Muscle of leg (tissue), 11 donors: ENCODE results near the gene SLC24A4. TPM values are rescaled to one million over a fixed set of nuclear protein-coding genes. Genes with fewer than 3 reads are reported as not detected.

ENCODE experiments used
- DNase-seq: peaks from one replicate; pipeline ENCODE4 v3.0.0; 2013
- H3K27ac ChIP-seq: one replicate; pipeline ENCODE4 v1.5.1; 2013; ENCODE audit warnings: mild to moderate bottlenecking, low read length, control low read depth
- H3K27me3 ChIP-seq: one replicate; pipeline ENCODE4 v1.6.1; 2013; ENCODE audit warnings: low read length; ENCODE audit not compliant: control insufficient read depth, insufficient read depth
- H3K36me3 ChIP-seq: one replicate; pipeline ENCODE4 v1.6.1; 2013; ENCODE audit warnings: low read length; ENCODE audit not compliant: control insufficient read depth, insufficient read depth
- H3K4me1 ChIP-seq: one replicate; pipeline ENCODE4 v1.6.1; 2013; ENCODE audit warnings: low read length; ENCODE audit not compliant: control insufficient read depth, insufficient read depth
- H3K4me3 ChIP-seq: one replicate; pipeline ENCODE4 v1.5.1; 2013; ENCODE audit warnings: low read length, control low read depth
- H3K9me3 ChIP-seq: replicated peaks from 2 replicates; pipeline ENCODE4 v1.6.1; 2013; ENCODE audit warnings: low read depth, low read length; ENCODE audit not compliant: control insufficient read depth
- WGBS: methylation state at CpG from one replicate; pipeline ENCODE4 v1.1.5; 2013; ENCODE audit warnings: missing lambda C conversion rate; ENCODE audit not compliant: insufficient coverage; 5-methylcytosine and 5-hydroxymethylcytosine counted together
- polyA plus RNA-seq, 8 donors: library from polyadenylated mRNA; unstranded; fragments of 120-200 nt; gene quantifications; one replicate each; pipeline versions ENCODE4 v1.2.1 to v1.2.3, GENCODE V29; 2013; ENCODE audit warnings: inconsistent platforms in 1 of 8, low replicate concordance in 1 of 8; ENCODE audit not compliant: insufficient read length in 8 of 8, insufficient read depth in 1 of 8
- total RNA-seq: library from RNA; stranded (reverse); fragments of 120-200 nt; gene quantifications from one replicate; pipeline ENCODE4 v1.2.4, GENCODE V29; 2013

SLC24A4 gene
- total and polyA plus RNA-seq, 9 donors, result 1.8 to 6.6 (median 2.9) TPM

DNA sequence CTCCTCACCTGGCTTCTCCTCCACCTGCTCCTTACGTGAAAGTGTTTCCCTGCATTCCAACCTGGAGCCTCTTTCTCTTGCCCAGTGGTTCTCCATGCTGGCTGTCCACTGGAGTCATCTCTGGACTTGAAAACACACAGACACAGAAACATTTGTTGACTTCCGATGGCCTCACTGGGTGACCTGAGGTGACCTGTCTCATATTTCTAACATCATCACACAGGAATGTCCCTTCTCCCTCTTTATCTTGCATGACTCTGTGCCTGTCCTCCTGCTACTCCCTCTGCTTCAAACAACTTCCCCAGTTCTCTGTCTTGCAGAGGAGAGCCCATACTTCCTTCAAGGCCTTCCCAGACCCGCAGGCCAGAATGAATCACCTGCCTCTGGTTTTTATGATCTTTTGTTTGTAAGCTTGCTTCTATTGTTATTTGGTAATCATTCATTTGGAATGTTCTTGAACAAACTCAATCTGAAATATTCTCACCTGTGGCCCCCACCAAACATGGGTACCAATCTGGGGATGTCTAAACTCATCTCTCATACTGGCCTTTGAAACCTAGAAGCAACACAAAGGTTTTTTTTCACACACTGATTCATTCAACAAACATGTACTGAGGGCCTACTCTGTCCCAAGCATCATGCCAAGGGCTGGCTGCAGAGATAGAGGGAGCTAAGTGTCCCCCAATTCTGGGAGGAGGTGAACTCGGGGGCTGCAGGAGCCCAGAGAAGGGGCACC lies 181.0 kb downstream of the SLC24A4 start:
- WGBS, result 72% methylated on average over 2 of the region's 4 CpGs
- DNase-seq, result peak; percentile 46

GRCh38 chr14:92505826-92506225 lies 182.9 kb downstream of the SLC24A4 start:
- no peak for DNase-seq
- H3K27ac ChIP-seq, result no peak overlapping the region
- WGBS, result 84% methylated on average over 5 of the region's 5 CpGs
- no peaks in the 10 kb centered on the region for H3K27me3 ChIP-seq
- no peaks in the 10 kb centered on the region for H3K9me3 ChIP-seq
- peaks cover 20% of the 10 kb centered on the region for H3K4me1 ChIP-seq
- no peaks in the 10 kb centered on the region for H3K36me3 ChIP-seq
- no peak overlapping the region for H3K4me3 ChIP-seq

More for the DNA sequence above, 181.0 kb downstream of the SLC24A4 start:
- H3K36me3 ChIP-seq, result no peaks in the 10 kb centered on the region
- no peaks in the 10 kb centered on the region for H3K27me3 ChIP-seq
- H3K27ac ChIP-seq, result no peak overlapping the region
- no peak overlapping the region for H3K4me3 ChIP-seq
- no peaks in the 10 kb centered on the region for H3K9me3 ChIP-seq
- peaks cover 38% of the 10 kb centered on the region for H3K4me1 ChIP-seq

GRCh38 chr14:92506231-92506630 lies 183.3 kb downstream of the SLC24A4 start:
- DNase-seq, result no peak
- Histone ChIP-seq H3K9me3 (no peaks in the 10 kb centered on the region), H3K36me3 (no peaks in the 10 kb centered on the region), H3K27me3 (no peaks in the 10 kb centered on the region), H3K4me1 (peaks cover 18% of the 10 kb centered on the region), H3K27ac (no peak overlapping the region), H3K4me3 (no peak overlapping the region)
- WGBS, result 80% methylated on average over 2 of the region's 3 CpGs

- Histone ChIP-seq H3K9me3 (no peaks in the 10 kb centered on the region), H3K27ac (no peak overlapping the region), H3K4me1 (peaks cover 11% of the 10 kb centered on the region), H3K36me3 (no peaks in the 10 kb centered on the region), H3K27me3 (no peaks in the 10 kb centered on the region), H3K4me3 (no peak overlapping the region)
- WGBS, result 50% methylated on average over 1 of the region's 4 CpGs
- DNase-seq, result peak; percentile 70
Observed at GRCh38 chr14:92507174-92507768, 184.3 kb downstream of the SLC24A4 start.

GRCh38 chr14:92510972-92511371 lies 188.0 kb downstream of the SLC24A4 start:
- Histone ChIP-seq H3K9me3 (no peaks in the 10 kb centered on the region), H3K27ac (peak overlapping the region; percentile 44), H3K27me3 (peaks cover 3% of the 10 kb centered on the region), H3K36me3 (no peaks in the 10 kb centered on the region), H3K4me3 (no peak overlapping the region), H3K4me1 (peaks cover 22% of the 10 kb centered on the region)
- no peak for DNase-seq
- WGBS, result 93% methylated on average over 2 of the region's 2 CpGs

GRCh38 chr14:92511453-92512238 lies 188.7 kb downstream of the SLC24A4 start:
- Histone ChIP-seq H3K4me3 (no peak overlapping the region), H3K4me1 (peaks cover 22% of the 10 kb centered on the region), H3K27ac (peak overlapping the region; percentile 44), H3K36me3 (no peaks in the 10 kb centered on the region), H3K27me3 (peaks cover 3% of the 10 kb centered on the region), H3K9me3 (no peaks in the 10 kb centered on the region)
- peak; percentile 60 for DNase-seq
- whole genome bisulfite sequencing, result 64% methylated on average over 4 of the region's 6 CpGs

- H3K4me3 ChIP-seq, result peak overlapping the region; percentile 76
- no peaks in the 10 kb centered on the region for H3K9me3 ChIP-seq
- H3K36me3 ChIP-seq, result no peaks in the 10 kb centered on the region
- H3K4me1 ChIP-seq, result peaks cover 33% of the 10 kb centered on the region
- H3K27ac ChIP-seq, result peak overlapping the region; percentile 76
- WGBS, result 83% methylated on average over 6 of the region's 9 CpGs
- no peak for DNase-seq
- peaks cover 3% of the 10 kb centered on the region for H3K27me3 ChIP-seq
Observed at GRCh38 chr14:92512807-92513203, 189.8 kb downstream of the SLC24A4 start.

DNA sequence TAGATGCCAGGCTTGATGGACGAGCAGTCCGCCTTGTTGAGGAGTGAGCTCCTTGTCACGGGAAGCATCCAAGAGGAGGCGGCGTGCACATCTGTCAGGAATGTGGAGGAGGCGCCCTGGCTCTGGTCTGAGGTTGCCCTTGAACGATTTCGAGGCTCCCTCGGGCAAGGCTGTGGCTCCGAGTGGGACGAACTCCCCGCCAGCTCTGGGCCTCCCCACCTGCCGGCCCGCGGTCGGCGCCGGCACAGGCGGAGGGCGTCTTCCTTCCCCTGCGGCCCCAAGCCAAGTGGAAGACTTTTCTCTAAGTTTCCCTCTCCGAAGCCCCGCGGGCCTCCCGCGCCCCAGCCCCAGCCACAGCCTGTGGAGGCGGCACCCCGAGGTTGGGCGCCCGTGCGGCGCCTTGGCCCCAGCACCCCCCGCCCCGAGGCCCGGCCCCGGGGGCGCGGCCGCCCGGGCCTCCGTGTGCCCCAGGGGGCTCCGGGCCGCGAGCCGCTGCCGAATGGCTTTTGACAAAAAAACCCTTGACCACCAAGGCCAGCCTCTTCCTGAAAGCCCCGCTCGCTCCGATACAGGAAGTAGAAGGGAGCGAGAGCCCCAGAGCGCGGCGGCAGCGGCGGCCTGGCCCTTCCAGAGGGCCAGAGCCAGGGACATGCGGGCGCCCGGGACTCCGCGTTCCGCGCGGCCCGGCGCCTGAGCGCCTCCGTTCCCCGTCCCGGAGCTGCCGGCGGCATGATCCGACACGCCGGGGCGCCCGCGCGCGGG lies 190.4 kb downstream of the SLC24A4 start, which contains the start of gene RIN3:
RIN3 (plus strand) TSS at position 578 of the 762 bp plus-strand sequence; CDS start at position 730, 152 bp downstream.
- H3K27me3 ChIP-seq, result peaks cover 3% of the 10 kb centered on the region
- no peaks in the 10 kb centered on the region for H3K36me3 ChIP-seq
- DNase-seq, result peak; percentile 84
- H3K27ac ChIP-seq, result peak within 1 kb of the TSS; percentile 76
- no peaks in the 10 kb centered on the region for H3K9me3 ChIP-seq
- H3K4me3 ChIP-seq, result peak within 1 kb of the TSS; percentile 76
- H3K4me1 ChIP-seq, result peaks cover 36% of the 10 kb centered on the region
- WGBS, result 2% methylated on average over 79 of the region's 79 CpGs

DNA sequence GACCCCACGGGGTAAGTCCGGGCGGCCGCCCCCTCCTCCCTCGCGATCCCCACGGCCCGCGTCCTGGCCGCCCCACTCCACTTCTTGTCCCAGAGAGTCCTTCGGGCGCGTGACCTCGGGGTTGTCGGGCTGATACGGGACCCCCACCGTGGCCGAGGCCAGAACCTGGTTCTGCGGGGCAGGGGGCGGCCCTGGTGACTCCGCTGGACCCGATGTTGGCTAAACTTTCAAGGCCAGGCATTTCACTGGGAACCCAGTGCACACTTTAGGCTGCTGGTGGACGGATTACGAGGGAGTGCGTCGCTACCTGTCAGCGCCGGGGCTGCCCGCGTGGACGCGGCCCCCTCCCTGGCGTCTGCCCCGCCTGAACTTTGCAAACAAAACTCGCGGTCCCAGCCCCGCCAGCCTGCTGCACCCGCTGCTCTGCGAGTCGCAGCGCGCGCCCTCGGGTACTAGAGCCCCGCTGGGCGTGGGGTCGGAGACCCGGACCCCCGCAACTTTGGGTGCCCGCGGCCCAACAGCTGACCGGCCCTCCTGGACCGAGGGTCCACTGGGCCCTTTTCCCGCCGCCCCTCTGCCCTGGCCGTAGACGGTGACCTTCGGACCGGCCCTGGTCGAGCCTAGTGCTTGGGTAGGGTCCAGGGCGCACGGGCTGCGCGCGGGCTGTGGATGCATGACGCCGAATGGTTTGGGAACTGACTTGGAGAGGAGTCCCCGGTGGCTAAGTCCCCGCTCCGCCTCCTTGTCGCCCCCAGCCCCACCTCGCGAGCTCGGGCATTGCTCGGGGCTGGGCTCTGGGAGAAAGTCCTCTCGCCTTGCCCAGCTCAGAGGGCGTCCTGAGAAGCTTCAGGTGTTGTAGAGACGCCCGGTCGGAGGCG lies 191.2 kb downstream of the SLC24A4 start:
- no peaks in the 10 kb centered on the region for H3K9me3 ChIP-seq
- peak overlapping the region; percentile 76 for H3K27ac ChIP-seq
- WGBS, result 2% methylated on average over 79 of the region's 81 CpGs
- peak overlapping the region; percentile 76 for H3K4me3 ChIP-seq
- H3K36me3 ChIP-seq, result no peaks in the 10 kb centered on the region
- peak; percentile 50 for DNase-seq
- peaks cover 3% of the 10 kb centered on the region for H3K27me3 ChIP-seq
- peaks cover 40% of the 10 kb centered on the region for H3K4me1 ChIP-seq
